EL (cell line): ENCODE results near the gene CLEC2B.
"Not testable (repeated sequence)": the region's sequence is repeated elsewhere in the genome, so short reads cannot be mapped to it uniquely, and the experiment has no call there.

Experiments used
- DNase-seq: peaks from one replicate; pipeline ENCODE4 v3.0.0-alpha.2; 2016

CLEC2B gene

GRCh38 chr12:9869307-9870161 is at the start of gene CLEC2B:
Gene CLEC2B, minus strand, starts transcription at chr12:9869354.
- DNase-seq, result peak; percentile 50

GRCh38 chr12:9911708-9912107 is 42.6 kb upstream of the CLEC2B start:
- no peak for DNase-seq

- peak; percentile 6 for DNase-seq
These were observed 41.7 kb upstream of the CLEC2B start for GRCh38 chr12:9910716-9911421.

GRCh38 chr12:9909724-9910123 is 40.6 kb upstream of the CLEC2B start:
- no peak for DNase-seq

GRCh38 chr12:9908350-9908749 is 39.2 kb upstream of the CLEC2B start:
- DNase-seq, result no peak

GRCh38 chr12:9907769-9908168 is 38.6 kb upstream of the CLEC2B start:
- DNase-seq, result no peak

- DNase-seq, result no peak
These were observed 37.7 kb upstream of the CLEC2B start for GRCh38 chr12:9906873-9907272.

- no peak for DNase-seq
These were observed 33.5 kb upstream of the CLEC2B start for GRCh38 chr12:9902539-9903228.

- DNase-seq, result no peak
These were observed 31.8 kb upstream of the CLEC2B start for GRCh38 chr12:9900930-9901329.

GRCh38 chr12:9899209-9899608 is 30.1 kb upstream of the CLEC2B start:
- no peak for DNase-seq

GRCh38 chr12:9897535-9897934 is 28.4 kb upstream of the CLEC2B start:
- no peak for DNase-seq

GRCh38 chr12:9895215-9895971 is 26.2 kb upstream of the CLEC2B start:
- no peak for DNase-seq

GRCh38 chr12:9888665-9889273 is 19.6 kb upstream of the CLEC2B start:
- DNase-seq, result no peak

- no peak for DNase-seq
These were observed 14.0 kb upstream of the CLEC2B start for GRCh38 chr12:9883175-9883574.

GRCh38 chr12:9881988-9882387 is 12.8 kb upstream of the CLEC2B start:
- no peak for DNase-seq

GRCh38 chr12:9881246-9881645 is 12.1 kb upstream of the CLEC2B start, which contains the start of gene KLRF2:
Gene KLRF2, plus strand, starts transcription at chr12:9881489. Its CDS starts 107 bp downstream, at chr12:9881596.
- no peak for DNase-seq

- DNase-seq, result no peak
These were observed 11.5 kb upstream of the CLEC2B start for GRCh38 chr12:9880532-9881078.

GRCh38 chr12:9876120-9876519 is 7.0 kb upstream of the CLEC2B start:
- DNase-seq, result not testable (repeated sequence)

GRCh38 chr12:9872742-9873141 is 3.6 kb upstream of the CLEC2B start:
- no peak for DNase-seq

GRCh38 chr12:9872162-9872561 is 3.0 kb upstream of the CLEC2B start:
- no peak for DNase-seq

GRCh38 chr12:9870286-9870866 is 1.2 kb upstream of the CLEC2B start:
- no peak for DNase-seq

GRCh38 chr12:9868951-9869306 is 225 bp downstream of the CLEC2B start:
- DNase-seq, result no peak
